ENCODE data around the gene CCDC87. TPM values are rescaled to one million over a fixed set of nuclear protein-coding genes. Genes with fewer than 3 reads are reported as not detected.
A peak's percentile ranks its signal among the peaks of the same experiment; 100 is the strongest.
"Not testable (repeated sequence)": the region's sequence is repeated elsewhere in the genome, so short reads cannot be mapped to it uniquely, and the experiment has no call there.

The CCDC87 gene, protein sequence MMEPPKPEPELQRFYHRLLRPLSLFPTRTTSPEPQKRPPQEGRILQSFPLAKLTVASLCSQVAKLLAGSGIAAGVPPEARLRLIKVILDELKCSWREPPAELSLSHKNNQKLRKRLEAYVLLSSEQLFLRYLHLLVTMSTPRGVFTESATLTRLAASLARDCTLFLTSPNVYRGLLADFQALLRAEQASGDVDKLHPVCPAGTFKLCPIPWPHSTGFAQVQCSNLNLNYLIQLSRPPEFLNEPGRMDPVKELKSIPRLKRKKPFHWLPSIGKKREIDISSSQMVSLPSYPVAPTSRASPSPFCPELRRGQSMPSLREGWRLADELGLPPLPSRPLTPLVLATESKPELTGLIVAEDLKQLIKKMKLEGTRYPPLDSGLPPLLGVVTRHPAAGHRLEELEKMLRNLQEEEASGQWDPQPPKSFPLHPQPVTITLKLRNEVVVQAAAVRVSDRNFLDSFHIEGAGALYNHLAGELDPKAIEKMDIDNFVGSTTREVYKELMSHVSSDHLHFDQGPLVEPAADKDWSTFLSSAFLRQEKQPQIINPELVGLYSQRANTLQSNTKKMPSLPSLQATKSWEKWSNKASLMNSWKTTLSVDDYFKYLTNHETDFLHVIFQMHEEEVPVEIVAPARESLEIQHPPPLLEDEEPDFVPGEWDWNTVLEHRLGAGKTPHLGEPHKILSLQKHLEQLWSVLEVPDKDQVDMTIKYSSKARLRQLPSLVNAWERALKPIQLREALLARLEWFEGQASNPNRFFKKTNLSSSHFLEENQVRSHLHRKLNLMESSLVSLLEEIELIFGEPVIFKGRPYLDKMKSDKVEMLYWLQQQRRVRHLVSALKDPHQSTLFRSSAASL
- total RNA-seq, result under 1 TPM; 0.11 to 0.42 (median 0.25) TPM

DNA sequence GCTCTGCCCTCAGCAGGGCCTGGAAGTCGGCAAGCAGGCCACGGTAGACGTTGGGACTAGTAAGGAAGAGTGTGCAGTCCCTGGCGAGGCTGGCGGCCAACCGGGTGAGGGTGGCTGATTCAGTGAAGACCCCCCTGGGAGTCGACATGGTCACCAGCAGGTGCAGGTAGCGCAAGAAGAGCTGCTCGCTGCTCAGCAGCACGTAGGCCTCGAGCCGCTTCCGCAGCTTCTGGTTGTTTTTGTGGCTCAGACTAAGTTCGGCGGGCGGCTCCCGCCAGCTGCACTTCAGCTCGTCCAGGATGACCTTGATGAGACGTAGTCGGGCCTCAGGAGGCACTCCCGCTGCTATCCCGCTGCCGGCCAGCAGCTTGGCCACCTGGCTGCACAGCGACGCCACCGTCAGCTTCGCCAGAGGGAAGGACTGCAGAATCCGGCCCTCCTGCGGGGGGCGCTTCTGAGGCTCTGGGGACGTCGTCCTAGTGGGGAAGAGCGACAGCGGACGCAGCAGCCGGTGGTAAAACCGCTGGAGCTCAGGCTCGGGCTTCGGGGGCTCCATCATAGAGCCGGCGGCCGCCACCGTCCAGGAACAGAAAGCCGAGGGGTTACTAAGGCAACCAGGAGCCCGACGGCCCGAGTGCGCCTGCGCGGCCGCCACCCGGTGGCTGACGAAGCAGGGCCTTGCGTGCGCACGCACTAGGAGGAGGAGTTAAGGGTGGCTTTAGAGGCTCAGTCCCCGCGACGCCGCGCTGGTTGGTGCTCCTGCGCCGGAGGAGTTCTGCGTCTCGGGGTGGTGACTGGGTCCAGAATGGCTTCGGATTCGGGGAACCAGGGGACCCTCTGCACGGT lies at the start of gene CCDC87, which contains the start of gene CCS:
CCDC87 (minus strand) TSS at position 607 of the 846 bp plus-strand sequence; CDS start at position 559, 48 bp downstream.
CCS (plus strand) TSS at position 729 of the 846 bp plus-strand sequence; CDS start at position 806, 77 bp downstream.
- intact Hi-C loops (cut with DNase I; ENCODE audit: low total_unique reads), result loop anchor here (10.0 kb wide), 1 partner anchor 82 kb away; the partner anchor contains the start of gene RBM4B
- peak within 1 kb of the TSS; percentile 78 for H3K4me3 ChIP-seq (ENCODE audit: low read depth, poor library complexity, severe bottlenecking)
- DNase-seq (ENCODE audit: low spot score in 2 of 2), result peak; percentile 95 to 99
- TF ChIP-seq POLR2A (IDR thresholded peaks at IDR 0.05), result no peak
- TF ChIP-seq, protein P1, sequence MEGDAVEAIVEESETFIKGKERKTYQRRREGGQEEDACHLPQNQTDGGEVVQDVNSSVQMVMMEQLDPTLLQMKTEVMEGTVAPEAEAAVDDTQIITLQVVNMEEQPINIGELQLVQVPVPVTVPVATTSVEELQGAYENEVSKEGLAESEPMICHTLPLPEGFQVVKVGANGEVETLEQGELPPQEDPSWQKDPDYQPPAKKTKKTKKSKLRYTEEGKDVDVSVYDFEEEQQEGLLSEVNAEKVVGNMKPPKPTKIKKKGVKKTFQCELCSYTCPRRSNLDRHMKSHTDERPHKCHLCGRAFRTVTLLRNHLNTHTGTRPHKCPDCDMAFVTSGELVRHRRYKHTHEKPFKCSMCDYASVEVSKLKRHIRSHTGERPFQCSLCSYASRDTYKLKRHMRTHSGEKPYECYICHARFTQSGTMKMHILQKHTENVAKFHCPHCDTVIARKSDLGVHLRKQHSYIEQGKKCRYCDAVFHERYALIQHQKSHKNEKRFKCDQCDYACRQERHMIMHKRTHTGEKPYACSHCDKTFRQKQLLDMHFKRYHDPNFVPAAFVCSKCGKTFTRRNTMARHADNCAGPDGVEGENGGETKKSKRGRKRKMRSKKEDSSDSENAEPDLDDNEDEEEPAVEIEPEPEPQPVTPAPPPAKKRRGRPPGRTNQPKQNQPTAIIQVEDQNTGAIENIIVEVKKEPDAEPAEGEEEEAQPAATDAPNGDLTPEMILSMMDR (IDR thresholded peaks at IDR 0.05), result no peak
- WGBS, 2 donors, result 15 to 22% methylated on average over 52 to 66 of the region's 68 CpGs

DNA sequence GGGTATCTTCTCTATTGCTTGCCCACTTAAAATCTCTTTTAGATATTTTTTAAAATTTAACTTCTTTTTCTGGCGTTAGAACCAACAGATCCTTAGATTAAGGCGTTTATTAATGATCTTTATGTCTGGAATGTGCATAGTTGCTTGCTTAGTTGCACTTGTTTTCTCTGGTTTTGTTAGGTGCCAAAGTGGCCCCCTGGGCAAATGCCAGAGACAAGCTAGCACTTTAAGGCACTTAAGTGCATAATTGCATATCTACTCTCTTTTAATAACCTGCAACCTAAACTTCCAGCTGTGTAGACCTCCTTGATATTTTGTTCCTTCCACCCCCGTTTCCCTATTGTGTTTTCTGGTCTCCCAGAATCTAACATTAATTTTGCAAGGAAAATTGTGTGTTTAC lies 49.0 kb upstream of the CCDC87 start:
- WGBS, 2 donors, result 19 to 27% methylated on average over 3 of the region's 3 CpGs
- intact Hi-C loops (cut with DNase I; ENCODE audit: low total_unique reads), result no loop called here
- DNase-seq (ENCODE audit: low spot score in 2 of 2), result no peak
- no peak overlapping the region for H3K4me3 ChIP-seq (ENCODE audit: low read depth, poor library complexity, severe bottlenecking)
- TF ChIP-seq, protein P1 (IDR thresholded peaks at IDR 0.05), result no peak

DNA sequence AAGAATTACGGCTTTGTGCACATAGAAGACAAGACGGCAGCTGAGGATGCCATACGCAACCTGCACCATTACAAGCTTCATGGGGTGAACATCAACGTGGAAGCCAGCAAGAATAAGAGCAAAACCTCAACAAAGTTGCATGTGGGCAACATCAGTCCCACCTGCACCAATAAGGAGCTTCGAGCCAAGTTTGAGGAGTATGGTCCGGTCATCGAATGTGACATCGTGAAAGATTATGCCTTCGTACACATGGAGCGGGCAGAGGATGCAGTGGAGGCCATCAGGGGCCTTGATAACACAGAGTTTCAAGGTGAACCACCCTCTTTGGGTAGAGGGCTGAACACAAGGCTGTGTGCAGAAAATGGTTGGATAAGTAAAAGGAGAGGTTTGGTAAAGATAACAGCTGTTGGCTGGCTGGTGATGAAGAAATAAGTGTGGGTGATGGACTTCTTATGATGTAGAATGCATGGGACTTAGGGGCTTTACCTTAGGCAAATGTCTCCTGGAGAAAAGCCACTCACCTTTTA lies 47.0 kb upstream of the CCDC87 start:
- DNase-seq (ENCODE audit: low spot score in 2 of 2), result peak in 1 of 2 donors; percentile 61
- WGBS, 2 donors, result 56 to 65% methylated on average over 10 of the region's 10 CpGs
- H3K4me3 ChIP-seq (ENCODE audit: low read depth, poor library complexity, severe bottlenecking); intact Hi-C loops (cut with DNase I; ENCODE audit: low total_unique reads): not testable (repeated sequence)

DNA sequence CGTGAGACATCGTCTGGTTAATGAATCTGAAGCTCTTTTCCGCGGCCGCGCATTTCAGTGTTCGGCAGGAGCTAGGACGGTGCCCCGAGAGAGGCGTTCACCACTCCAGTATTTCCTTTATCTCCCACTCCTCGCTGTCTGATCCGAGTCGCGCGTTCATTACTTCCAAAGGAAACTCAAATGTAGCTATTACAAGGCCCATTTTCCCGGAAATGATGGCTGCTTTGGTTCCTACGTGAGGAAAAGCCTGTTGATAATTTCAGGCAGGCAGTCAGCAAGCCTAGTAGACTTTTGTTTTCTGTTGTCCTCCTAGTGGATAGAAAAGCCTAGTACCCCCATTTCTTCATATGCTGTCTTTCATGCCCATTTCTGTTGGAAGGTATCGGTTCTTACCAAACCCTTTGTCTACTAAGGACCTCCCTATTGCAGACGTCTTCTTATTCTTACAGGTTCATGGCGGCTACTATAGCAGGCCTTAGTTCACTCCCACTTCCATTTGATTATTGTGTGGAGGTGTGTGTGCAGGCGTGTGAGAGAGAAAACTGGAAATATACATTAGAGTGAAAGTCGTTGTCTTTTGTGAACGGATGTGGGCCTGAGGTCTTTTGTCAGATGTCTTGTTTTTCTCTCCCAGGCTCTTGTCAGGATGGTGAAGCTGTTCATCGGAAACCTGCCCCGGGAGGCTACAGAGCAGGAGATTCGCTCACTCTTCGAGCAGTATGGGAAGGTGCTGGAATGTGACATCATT lies 46.4 kb upstream of the CCDC87 start:
- TF ChIP-seq, protein P1 (IDR thresholded peaks at IDR 0.05), result no peak
- no peak for TF ChIP-seq POLR2A (IDR thresholded peaks at IDR 0.05)
- 4 to 5% methylated on average over 27 of the region's 27 CpGs for WGBS, 2 donors
- intact Hi-C loops (cut with DNase I; ENCODE audit: low total_unique reads), result no loop called here
- peak overlapping the region; percentile 68 for H3K4me3 ChIP-seq (ENCODE audit: low read depth, poor library complexity, severe bottlenecking)
- DNase-seq (ENCODE audit: low spot score in 2 of 2), result peak in 1 of 2 donors; percentile 39

DNA sequence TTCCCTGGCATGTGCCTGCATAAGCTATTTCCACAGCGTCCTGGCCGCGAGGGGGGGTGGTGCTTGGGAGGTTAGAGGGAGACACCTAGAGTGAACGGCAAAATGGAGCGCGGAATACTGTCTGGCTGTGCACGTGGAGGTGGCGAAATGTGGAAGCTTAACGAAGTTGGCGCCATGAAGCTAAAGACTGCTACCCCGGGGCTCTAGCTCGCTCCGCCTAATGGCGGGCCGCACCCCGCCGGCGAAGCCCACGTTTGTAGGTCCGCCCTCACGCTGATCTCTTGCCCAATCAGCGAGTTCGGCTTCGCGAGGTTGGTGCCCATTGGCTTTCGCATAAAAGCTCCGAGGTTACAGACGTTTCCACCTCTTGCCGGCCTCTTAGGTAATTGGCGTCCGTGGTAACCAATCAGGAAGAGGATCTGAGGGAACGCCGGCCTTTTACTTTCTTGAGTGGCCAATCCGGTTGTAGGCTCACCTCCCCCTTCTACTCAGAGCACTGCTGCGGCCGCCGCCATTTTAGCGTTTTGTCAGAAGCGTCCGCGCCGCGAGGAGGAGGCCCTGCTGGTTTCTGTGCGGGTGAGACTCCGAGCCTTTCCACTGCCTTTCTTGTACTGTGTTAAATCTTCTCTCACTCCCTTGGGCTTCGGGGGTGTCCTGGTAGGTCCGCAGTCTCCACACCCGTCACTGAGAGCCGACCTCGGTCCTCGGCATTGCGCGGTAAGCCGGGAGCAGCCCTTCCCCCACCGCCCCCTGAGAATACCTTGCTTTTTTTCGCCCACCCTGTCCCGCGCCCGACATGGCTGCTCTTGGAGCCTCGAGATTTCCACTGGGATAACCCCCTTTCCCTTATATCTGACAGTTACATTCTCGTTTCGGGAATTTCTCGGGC lies 45.6 kb upstream of the CCDC87 start, which contains the start of gene RBM4:
RBM4 (plus strand) TSS at position 527 of the 889 bp plus-strand sequence. CDS start 1,009 bp downstream, outside the sequence.
- peak in 1 of 2 donors; percentile 83 for TF ChIP-seq POLR2A (IDR thresholded peaks at IDR 0.05)
- TF ChIP-seq, protein P1 (IDR thresholded peaks at IDR 0.05), result no peak
- peak; percentile 99 to 100 for DNase-seq (ENCODE audit: low spot score in 2 of 2)
- peak within 1 kb of the TSS; percentile 68 for H3K4me3 ChIP-seq (ENCODE audit: low read depth, poor library complexity, severe bottlenecking)
- 1 to 2% methylated on average over 61 to 63 of the region's 63 CpGs for WGBS, 2 donors
- intact Hi-C loops (cut with DNase I; ENCODE audit: low total_unique reads), result no loop called here

All from lower leg skin (tissue), 4 donors.